ENCODE measurements around the gene UCKL1. TPM values are rescaled to one million over a fixed set of nuclear protein-coding genes. Genes with fewer than 3 reads are reported as not detected.
"Not testable (repeated sequence)": the region's sequence is repeated elsewhere in the genome, so short reads cannot be mapped to it uniquely, and the experiment has no call there.

The UCKL1 gene
- total RNA-seq, 1 experiment from 2014 or later: 43.7 TPM

DNA sequence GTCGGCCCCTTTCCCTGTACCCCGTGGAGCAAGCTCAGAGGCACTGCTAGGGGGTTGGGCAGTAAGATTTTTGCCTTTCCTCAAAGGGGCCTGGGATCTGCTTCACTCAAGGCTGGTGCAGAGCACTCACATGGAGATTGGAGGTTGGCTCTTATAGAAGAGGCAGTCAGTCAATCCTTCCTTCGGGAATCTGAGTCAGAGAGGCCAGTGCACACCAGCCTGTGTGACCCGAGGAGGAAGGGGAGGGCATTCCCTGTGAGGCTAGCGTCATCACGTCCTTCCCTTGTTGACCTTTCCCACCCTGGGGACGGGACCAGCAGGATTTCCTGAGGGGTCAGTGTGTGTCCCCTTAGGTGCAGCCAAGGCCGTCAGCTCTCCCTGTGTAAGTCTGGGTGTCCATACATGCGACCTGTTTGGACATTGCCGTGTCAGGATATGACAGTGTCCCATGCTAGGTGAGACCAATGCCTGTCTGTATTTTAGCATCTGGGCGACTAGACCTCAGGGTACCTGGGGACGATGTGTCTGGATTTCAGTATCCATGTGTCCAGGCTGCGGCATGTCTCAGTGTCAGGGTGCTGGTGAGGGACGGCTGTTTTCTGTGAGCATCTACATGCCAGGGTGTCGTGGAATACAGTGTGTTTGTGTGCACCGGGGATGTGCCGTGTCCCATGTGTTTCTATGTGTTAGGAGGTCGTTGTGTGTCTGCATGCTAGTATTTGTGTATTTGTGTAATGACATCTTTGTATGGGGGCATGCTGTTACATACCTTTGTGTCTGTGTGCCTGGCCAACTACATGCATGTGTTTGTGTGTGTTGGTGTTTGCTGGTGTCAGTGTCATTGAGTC lies 16.3 kb upstream of the UCKL1 start:
- POLR2A ChIA-PET: no interaction called here

GRCh38 chr20:63971960-63972311 lies 15.7 kb upstream of the UCKL1 start:
- H3K4me1 Mint-ChIP-seq (ENCODE audit: insufficient read depth, unreplicated experiment): peaks cover 30% of the 10 kb centered on the region
- BruUV-seq (replicated peaks); H3K36me3 Mint-ChIP-seq (ENCODE audit: insufficient read depth, unreplicated experiment); H3K27me3 Mint-ChIP-seq (ENCODE audit: insufficient read depth, unreplicated experiment); H3K9me3 Mint-ChIP-seq (ENCODE audit: unreplicated experiment); H3K27ac Mint-ChIP-seq (ENCODE audit: low read depth, unreplicated experiment); H3K4me3 Mint-ChIP-seq (ENCODE audit: unreplicated experiment); DNase-seq (ENCODE audit: unreplicated experiment): not testable (repeated sequence)
- CTCF ChIA-PET: interaction anchor here (0.5 to 2.4 kb wide), 5 partner anchors 9 to 316 kb away, joined by 3 to 12 read pairs (median 3); partner anchors contain the start of gene PRPF6
- POLR2A ChIA-PET: interaction anchor here (0.9 kb wide), 1 partner anchor 8 kb away, joined by 4 read pairs; no protein-coding TSS in a partner anchor
- intact Hi-C loops (cut with micrococcal nuclease): loop anchor here (5.0 kb wide), 2 partner anchors 185 to 265 kb away; partner anchors contain the start of genes ARFRP1 and ZGPAT

More for the DNA sequence above, 16.3 kb upstream of the UCKL1 start:
- H3K9me3 Mint-ChIP-seq (ENCODE audit: unreplicated experiment): no peaks in the 10 kb centered on the region
- intact Hi-C loops (cut with micrococcal nuclease): loop anchor here (5.0 kb wide), 2 partner anchors 185 to 265 kb away; partner anchors contain the start of genes ARFRP1 and ZGPAT
- BruUV-seq (replicated peaks): no TSS peak
- H3K27me3 Mint-ChIP-seq (ENCODE audit: insufficient read depth, unreplicated experiment): no peaks in the 10 kb centered on the region
- peaks cover 32% of the 10 kb centered on the region for H3K4me1 Mint-ChIP-seq (ENCODE audit: insufficient read depth, unreplicated experiment)
- DNase-seq (ENCODE audit: unreplicated experiment): no peak
- peak overlapping the region; percentile 18 for H3K27ac Mint-ChIP-seq (ENCODE audit: low read depth, unreplicated experiment)
- no peak overlapping the region for H3K4me3 Mint-ChIP-seq (ENCODE audit: unreplicated experiment)
- TF ChIP-seq, protein P1, sequence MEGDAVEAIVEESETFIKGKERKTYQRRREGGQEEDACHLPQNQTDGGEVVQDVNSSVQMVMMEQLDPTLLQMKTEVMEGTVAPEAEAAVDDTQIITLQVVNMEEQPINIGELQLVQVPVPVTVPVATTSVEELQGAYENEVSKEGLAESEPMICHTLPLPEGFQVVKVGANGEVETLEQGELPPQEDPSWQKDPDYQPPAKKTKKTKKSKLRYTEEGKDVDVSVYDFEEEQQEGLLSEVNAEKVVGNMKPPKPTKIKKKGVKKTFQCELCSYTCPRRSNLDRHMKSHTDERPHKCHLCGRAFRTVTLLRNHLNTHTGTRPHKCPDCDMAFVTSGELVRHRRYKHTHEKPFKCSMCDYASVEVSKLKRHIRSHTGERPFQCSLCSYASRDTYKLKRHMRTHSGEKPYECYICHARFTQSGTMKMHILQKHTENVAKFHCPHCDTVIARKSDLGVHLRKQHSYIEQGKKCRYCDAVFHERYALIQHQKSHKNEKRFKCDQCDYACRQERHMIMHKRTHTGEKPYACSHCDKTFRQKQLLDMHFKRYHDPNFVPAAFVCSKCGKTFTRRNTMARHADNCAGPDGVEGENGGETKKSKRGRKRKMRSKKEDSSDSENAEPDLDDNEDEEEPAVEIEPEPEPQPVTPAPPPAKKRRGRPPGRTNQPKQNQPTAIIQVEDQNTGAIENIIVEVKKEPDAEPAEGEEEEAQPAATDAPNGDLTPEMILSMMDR (IDR thresholded peaks at IDR 0.05; ENCODE audit: unreplicated experiment): no peak
- CTCF ChIA-PET: interaction anchor here (0.5 to 2.9 kb wide), 8 partner anchors 8 to 476 kb away, joined by 3 to 24 read pairs (median 5); partner anchors contain the start of genes PRPF6, PTK6 and UCKL1
- H3K36me3 Mint-ChIP-seq (ENCODE audit: insufficient read depth, unreplicated experiment): no peaks in the 10 kb centered on the region

- DNase-seq (ENCODE audit: unreplicated experiment): no peak
- peak overlapping the region; percentile 75 for H3K4me3 Mint-ChIP-seq (ENCODE audit: unreplicated experiment)
- peaks cover 30% of the 10 kb centered on the region for H3K4me1 Mint-ChIP-seq (ENCODE audit: insufficient read depth, unreplicated experiment)
- H3K27me3 Mint-ChIP-seq (ENCODE audit: insufficient read depth, unreplicated experiment): no peaks in the 10 kb centered on the region
- H3K9me3 Mint-ChIP-seq (ENCODE audit: unreplicated experiment): no peaks in the 10 kb centered on the region
- H3K36me3 Mint-ChIP-seq (ENCODE audit: insufficient read depth, unreplicated experiment): peaks cover 9% of the 10 kb centered on the region
- no TSS peak for BruUV-seq (replicated peaks)
- POLR2A ChIA-PET: interaction anchor here (0.9 kb wide), 2 partner anchors 10 to 14 kb away, joined by 4 to 6 read pairs; partner anchors contain the start of gene UCKL1
- TF ChIP-seq, protein P1 (IDR thresholded peaks at IDR 0.05; ENCODE audit: unreplicated experiment): no peak
- no peak overlapping the region for H3K27ac Mint-ChIP-seq (ENCODE audit: low read depth, unreplicated experiment)
- CTCF ChIA-PET: interaction anchor here (0.6 to 1.3 kb wide), 4 partner anchors 8 to 120 kb away, joined by 3 to 6 read pairs (median 4); partner anchors contain the start of genes PRPF6 and SAMD10
- intact Hi-C loops (cut with micrococcal nuclease): loop anchor here (5.0 kb wide), 2 partner anchors 184 to 264 kb away; partner anchors contain the start of genes ARFRP1 and ZGPAT
These were observed 14.7 kb upstream of the UCKL1 start for GRCh38 chr20:63970714-63971431.

DNA sequence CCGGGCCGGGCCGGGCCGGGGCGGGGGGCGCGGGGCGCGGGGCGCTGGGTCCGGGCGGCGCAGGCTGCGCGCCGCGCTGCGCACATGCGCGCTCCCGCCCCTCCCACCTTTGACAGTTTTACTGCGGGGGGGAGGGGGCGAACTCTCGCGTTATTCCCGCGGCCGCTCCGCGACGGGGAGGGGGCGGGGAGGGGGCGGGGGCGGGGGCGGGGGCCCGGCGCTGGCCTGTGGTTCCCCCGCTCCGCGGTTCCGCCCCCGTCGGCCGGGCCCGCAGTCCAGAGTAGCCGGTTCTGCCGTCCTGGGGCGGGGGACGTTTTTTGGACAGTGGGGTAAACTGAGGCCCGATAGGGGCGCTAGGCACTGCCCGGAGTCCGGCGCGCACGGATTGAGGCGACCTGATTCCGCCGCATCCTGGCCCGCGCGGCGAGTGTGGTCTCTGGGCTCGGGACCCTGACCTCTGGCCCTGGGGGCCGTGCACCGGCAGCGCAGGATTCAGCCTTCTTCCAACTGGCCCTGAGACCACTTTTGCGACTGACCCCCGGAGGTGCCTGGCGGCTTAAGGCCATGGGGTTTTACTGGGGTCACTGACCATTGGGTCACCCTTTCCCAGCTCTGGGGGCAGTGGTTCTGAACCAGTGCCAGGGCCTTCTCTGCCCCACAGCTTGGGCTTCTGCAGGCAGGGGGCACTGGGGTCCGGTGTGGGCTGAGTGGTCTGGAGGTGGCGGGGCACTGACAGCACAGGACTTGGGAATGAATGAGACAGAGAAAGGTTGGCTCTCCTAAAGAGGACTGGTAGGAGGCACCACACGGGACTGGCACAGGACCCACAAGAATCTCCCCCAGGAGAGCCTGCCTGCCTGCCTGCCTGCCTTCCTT lies 13.9 kb upstream of the UCKL1 start, which contains the start of gene ZNF512B:
ZNF512B (minus strand) TSS at position 93 of the 876 bp plus-strand sequence. CDS start 1,980 bp downstream, outside the sequence.
- Mint-ChIP-seq H3K27me3 (ENCODE audit: insufficient read depth, unreplicated experiment) (no peaks in the 10 kb centered on the region), H3K4me3 (ENCODE audit: unreplicated experiment) (peak within 1 kb of the TSS; percentile 75), H3K4me1 (ENCODE audit: insufficient read depth, unreplicated experiment) (peaks cover 30% of the 10 kb centered on the region), H3K27ac (ENCODE audit: low read depth, unreplicated experiment) (peak within 1 kb of the TSS; percentile 71), H3K9me3 (ENCODE audit: unreplicated experiment) (no peaks in the 10 kb centered on the region), H3K36me3 (ENCODE audit: insufficient read depth, unreplicated experiment) (peaks cover 9% of the 10 kb centered on the region)
- DNase-seq (ENCODE audit: unreplicated experiment): peak; percentile 58
- ChIA-PET CTCF (interaction anchor here (0.8 to 0.9 kb wide), 2 partner anchors 13 to 119 kb away, joined by 3 to 4 read pairs; no protein-coding TSS in a partner anchor), POLR2A (interaction anchor here (0.9 kb wide), 1 partner anchor 13 kb away, joined by 6 read pairs; the partner anchor contains the start of gene UCKL1)
- TF ChIP-seq, protein P1 (IDR thresholded peaks at IDR 0.05; ENCODE audit: unreplicated experiment): no peak
- intact Hi-C loops (cut with micrococcal nuclease): loop anchor here (5.0 kb wide), 2 partner anchors 183 to 263 kb away; partner anchors contain the start of genes ARFRP1 and ZGPAT
- BruUV-seq (replicated peaks): no TSS peak

Measured in MCF 10A (cell line).